Putamen (tissue), 1 donor: ENCODE data around the gene LRRC4C.
"Not testable (repeated sequence)": the region's sequence is repeated elsewhere in the genome, so short reads cannot be mapped to it uniquely, and the experiment has no call there.

Source experiments
- DNase-seq: peaks from one replicate; pipeline ENCODE4 v3.0.0-alpha.2; 2016; ENCODE audit warnings: low spot score

The LRRC4C gene

GRCh38 chr11:41019666-41020065 lies 439.8 kb downstream of the LRRC4C start:
- not testable (repeated sequence) for DNase-seq

GRCh38 chr11:41018224-41018623 lies 441.2 kb downstream of the LRRC4C start:
- DNase-seq: no peak

- no peak for DNase-seq
These were observed 448.9 kb downstream of the LRRC4C start for GRCh38 chr11:41010361-41011050.

GRCh38 chr11:41005986-41006385 lies 453.5 kb downstream of the LRRC4C start:
- no peak for DNase-seq

- no peak for DNase-seq
These were observed 455.8 kb downstream of the LRRC4C start for GRCh38 chr11:41003339-41004282.

- no peak for DNase-seq
These were observed 460.5 kb downstream of the LRRC4C start for GRCh38 chr11:40998920-40999319.

- peak; percentile 61 for DNase-seq
These were observed 471.5 kb downstream of the LRRC4C start for GRCh38 chr11:40987776-40988435.

- DNase-seq: no peak
These were observed 473.1 kb downstream of the LRRC4C start for GRCh38 chr11:40986320-40986719.

- DNase-seq: no peak
These were observed 484.4 kb downstream of the LRRC4C start for GRCh38 chr11:40975076-40975475.

GRCh38 chr11:40974186-40974795 lies 485.2 kb downstream of the LRRC4C start:
- DNase-seq: no peak

- DNase-seq: no peak
These were observed 500.7 kb downstream of the LRRC4C start for GRCh38 chr11:40958707-40959106.

- DNase-seq: no peak
These were observed 507.0 kb downstream of the LRRC4C start for GRCh38 chr11:40952479-40952878.

- no peak for DNase-seq
These were observed 521.5 kb downstream of the LRRC4C start for GRCh38 chr11:40938002-40938401.

- DNase-seq: no peak
These were observed 534.5 kb downstream of the LRRC4C start for GRCh38 chr11:40924915-40925314.

GRCh38 chr11:40921246-40921645 lies 538.2 kb downstream of the LRRC4C start:
- DNase-seq: no peak

- not testable (repeated sequence) for DNase-seq
These were observed 548.7 kb downstream of the LRRC4C start for GRCh38 chr11:40910774-40911173.

- no peak for DNase-seq
These were observed 565.0 kb downstream of the LRRC4C start for GRCh38 chr11:40894501-40894900.

GRCh38 chr11:40885250-40885954 lies 574.0 kb downstream of the LRRC4C start:
- no peak for DNase-seq

GRCh38 chr11:40882301-40882700 lies 577.2 kb downstream of the LRRC4C start:
- no peak for DNase-seq

GRCh38 chr11:40879911-40880310 lies 579.5 kb downstream of the LRRC4C start:
- DNase-seq: no peak

GRCh38 chr11:40877981-40878380 lies 581.5 kb downstream of the LRRC4C start:
- no peak for DNase-seq

- no peak for DNase-seq
These were observed 582.2 kb downstream of the LRRC4C start for GRCh38 chr11:40877256-40877655.
